Erythroblast (primary cell): ENCODE measurements around the gene GPC3.

Source experiments
- GATA1 ChIP-seq: IDR thresholded peaks from 2 replicates; pipeline ENCODE4 v1.6.1; 2011; ENCODE audit warnings: low read depth, mild to moderate bottlenecking, control low read depth, low read length, moderate library complexity
- POLR2A ChIP-seq: IDR thresholded peaks from 2 replicates; pipeline ENCODE4 v1.6.1; 2011; ENCODE audit warnings: mild to moderate bottlenecking, low read length

DNA sequence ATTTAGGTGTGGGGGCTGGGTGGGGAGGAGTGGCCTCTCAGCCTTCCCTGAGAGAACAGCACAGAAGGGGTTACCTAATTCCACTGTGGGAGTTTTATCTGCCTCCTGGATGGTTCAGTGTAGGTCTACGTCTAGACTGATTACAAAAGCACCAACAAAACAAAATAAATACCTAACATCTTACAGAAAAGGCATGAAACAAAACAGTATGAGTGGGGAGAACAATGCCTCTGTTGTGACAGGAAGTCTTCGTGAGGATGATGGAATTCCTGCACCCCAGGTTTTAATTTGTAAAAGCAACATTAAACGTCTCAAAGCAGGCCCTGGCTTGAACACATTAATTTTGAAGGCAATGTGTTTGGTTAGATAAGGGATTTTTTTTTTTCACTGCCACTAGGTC is 458.0 kb downstream of the GPC3 start:
- TF ChIP-seq POLR2A = no peak
- no peak for TF ChIP-seq GATA1
